NCI-H1436 treated with DMSO at 0.1 percent for 48 hours (cell line): ENCODE results near the gene STON2.
"Not testable (repeated sequence)": the region's sequence is repeated elsewhere in the genome, so short reads cannot be mapped to it uniquely, and the experiment has no call there.

Source experiments
- DNase-seq: peaks from one replicate; lab custom pipeline; 2025; lab: John Stamatoyannopoulos, UW

The STON2 gene

GRCh38 chr14:81265636-81266169 is 134.4 kb downstream of the STON2 start:
- DNase-seq = no peak

- DNase-seq = no peak
These were observed 135.5 kb downstream of the STON2 start for GRCh38 chr14:81264671-81265070.

- no peak for DNase-seq
These were observed 136.2 kb downstream of the STON2 start for GRCh38 chr14:81263777-81264410.

- DNase-seq = no peak
These were observed 138.9 kb downstream of the STON2 start for GRCh38 chr14:81261176-81261575.

- no peak for DNase-seq
These were observed 139.4 kb downstream of the STON2 start for GRCh38 chr14:81260732-81261131.

GRCh38 chr14:81256289-81256960 is 143.7 kb downstream of the STON2 start:
- DNase-seq = no peak

GRCh38 chr14:81252278-81252677 is 147.8 kb downstream of the STON2 start:
- DNase-seq = no peak

GRCh38 chr14:81247271-81247766 is 152.8 kb downstream of the STON2 start:
- DNase-seq = no peak

GRCh38 chr14:81246461-81247270 is 153.5 kb downstream of the STON2 start:
- DNase-seq = no peak

- DNase-seq = no peak
These were observed 154.4 kb downstream of the STON2 start for GRCh38 chr14:81245771-81246170.

GRCh38 chr14:81244431-81244830 is 155.7 kb downstream of the STON2 start:
- DNase-seq = not testable (repeated sequence)

GRCh38 chr14:81243499-81243898 is 156.6 kb downstream of the STON2 start:
- no peak for DNase-seq

- DNase-seq = not testable (repeated sequence)
These were observed 163.3 kb downstream of the STON2 start for GRCh38 chr14:81236849-81237248.

- DNase-seq = no peak
These were observed 164.0 kb downstream of the STON2 start for GRCh38 chr14:81236138-81236537.

GRCh38 chr14:81235096-81235495 is 165.0 kb downstream of the STON2 start:
- no peak for DNase-seq

GRCh38 chr14:81234278-81234677 is 165.8 kb downstream of the STON2 start:
- no peak for DNase-seq

GRCh38 chr14:81233615-81234014 is 166.5 kb downstream of the STON2 start:
- no peak for DNase-seq

- no peak for DNase-seq
These were observed 168.6 kb downstream of the STON2 start for GRCh38 chr14:81231540-81231939.

- DNase-seq = no peak
These were observed 175.9 kb downstream of the STON2 start for GRCh38 chr14:81224222-81224621.

GRCh38 chr14:81223788-81224187 is 176.3 kb downstream of the STON2 start:
- DNase-seq = not testable (repeated sequence)

GRCh38 chr14:81222691-81223090 is 177.4 kb downstream of the STON2 start:
- no peak for DNase-seq

GRCh38 chr14:81222126-81222525 is 178.0 kb downstream of the STON2 start:
- DNase-seq = no peak
